HFF-Myc (cell line): ENCODE data around the gene REEP1.

Source experiments
- DNase-seq: peaks from one replicate; pipeline ENCODE4 v3.0.0-alpha.2; 2011; ENCODE audit warnings: low read depth; ENCODE audit errors: extremely low read depth
- H3K4me3 ChIP-seq: replicated peaks from 2 replicates; pipeline ENCODE4 v1.5.1; 2011; ENCODE audit warnings: low read depth, mild to moderate bottlenecking, control low read depth, low read length
- CTCF ChIP-seq: IDR thresholded peaks from 2 replicates; pipeline ENCODE4 v1.5.1; 2012; ENCODE audit warnings: mild to moderate bottlenecking, low read depth, low read length, control low read depth; ENCODE audit errors: missing control alignments

REEP1 gene

GRCh38 chr2:86366651-86367498 lies 29.4 kb upstream of the REEP1 start:
- TF ChIP-seq CTCF = no peak
- no peak overlapping the region for H3K4me3 ChIP-seq
- no peak for DNase-seq

GRCh38 chr2:86364894-86365293 lies 27.5 kb upstream of the REEP1 start:
- TF ChIP-seq CTCF = no peak
- DNase-seq = no peak
- no peak overlapping the region for H3K4me3 ChIP-seq

GRCh38 chr2:86360776-86361175 lies 23.4 kb upstream of the REEP1 start:
- no peak for DNase-seq
- no peak overlapping the region for H3K4me3 ChIP-seq
- TF ChIP-seq CTCF = no peak

GRCh38 chr2:86358957-86359356 lies 21.5 kb upstream of the REEP1 start:
- TF ChIP-seq CTCF = no peak
- DNase-seq = no peak
- no peak overlapping the region for H3K4me3 ChIP-seq

GRCh38 chr2:86357392-86357963 lies 20.1 kb upstream of the REEP1 start:
- no peak for TF ChIP-seq CTCF
- DNase-seq = no peak
- H3K4me3 ChIP-seq = no peak overlapping the region

GRCh38 chr2:86352727-86353221 lies 15.3 kb upstream of the REEP1 start:
- no peak overlapping the region for H3K4me3 ChIP-seq
- DNase-seq = no peak

More at GRCh38 chr2:86352727-86353221, 15.3 kb upstream of the REEP1 start:
- no peak for TF ChIP-seq CTCF
